ENCODE data around the gene CHAC1. TPM values are rescaled to one million over a fixed set of nuclear protein-coding genes. Genes with fewer than 3 reads are reported as not detected.

Gene CHAC1
- total RNA-seq, 1 experiment from 2014 or later, result 8.6 TPM

DNA sequence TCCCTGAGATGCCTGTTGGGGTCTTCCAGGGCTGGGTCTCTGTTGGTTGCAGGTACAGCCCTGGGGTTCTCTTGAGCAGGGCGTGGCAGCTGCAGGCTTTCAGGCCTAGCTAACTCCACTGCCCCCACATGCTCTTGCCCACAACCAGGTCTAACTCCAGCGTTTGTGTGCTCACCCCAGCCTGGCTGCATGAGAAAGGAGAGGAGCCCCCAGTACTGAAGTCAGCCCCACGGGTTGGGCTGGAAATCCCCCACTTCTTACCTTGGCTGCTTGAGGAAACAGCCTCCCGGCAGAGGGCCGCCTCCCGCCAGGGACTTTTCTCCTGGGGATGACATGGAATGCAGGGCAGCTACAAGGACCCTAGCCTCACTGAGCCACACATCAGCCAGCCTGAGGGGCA lies 40.8 kb upstream of the CHAC1 start:
- no peak overlapping the region for H3K4me2 ChIP-seq
- ChIA-PET CTCF (no interaction called here), POLR2A (ENCODE audit: unreplicated experiment) (no interaction called here)
- H3K27ac ChIP-seq, result no peak overlapping the region
- H3K36me3 ChIP-seq (ENCODE audit: low read depth), result no peaks in the 10 kb centered on the region
- H3K4me1 ChIP-seq (replicated peaks; ENCODE audit: insufficient read depth), result peaks cover 7% of the 10 kb centered on the region
- no peaks in the 10 kb centered on the region for H3K79me2 ChIP-seq (ENCODE audit: low read depth)
- H2AFZ ChIP-seq, result no peak overlapping the region
- intact Hi-C loops (cut with micrococcal nuclease; ENCODE audit: unreplicated experiment), result no loop called here
- no peak for DNase-seq
- no peaks in the 10 kb centered on the region for H3K9me3 ChIP-seq (ENCODE audit: insufficient read depth, low read depth)
- H3K4me3 ChIP-seq, result no peak overlapping the region
- no peaks in the 10 kb centered on the region for H3K9me2 ChIP-seq (ENCODE audit: insufficient read depth)
- peaks cover 5% of the 10 kb centered on the region; the same call in 1 of the 2 replicates for H3F3A ChIP-seq (ENCODE audit: insufficient read depth, low read depth)
- no peaks in the 10 kb centered on the region for H4K20me1 ChIP-seq (ENCODE audit: insufficient read depth)
- no TSS peak for BruUV-seq (replicated peaks)
- TF ChIP-seq, protein P1, sequence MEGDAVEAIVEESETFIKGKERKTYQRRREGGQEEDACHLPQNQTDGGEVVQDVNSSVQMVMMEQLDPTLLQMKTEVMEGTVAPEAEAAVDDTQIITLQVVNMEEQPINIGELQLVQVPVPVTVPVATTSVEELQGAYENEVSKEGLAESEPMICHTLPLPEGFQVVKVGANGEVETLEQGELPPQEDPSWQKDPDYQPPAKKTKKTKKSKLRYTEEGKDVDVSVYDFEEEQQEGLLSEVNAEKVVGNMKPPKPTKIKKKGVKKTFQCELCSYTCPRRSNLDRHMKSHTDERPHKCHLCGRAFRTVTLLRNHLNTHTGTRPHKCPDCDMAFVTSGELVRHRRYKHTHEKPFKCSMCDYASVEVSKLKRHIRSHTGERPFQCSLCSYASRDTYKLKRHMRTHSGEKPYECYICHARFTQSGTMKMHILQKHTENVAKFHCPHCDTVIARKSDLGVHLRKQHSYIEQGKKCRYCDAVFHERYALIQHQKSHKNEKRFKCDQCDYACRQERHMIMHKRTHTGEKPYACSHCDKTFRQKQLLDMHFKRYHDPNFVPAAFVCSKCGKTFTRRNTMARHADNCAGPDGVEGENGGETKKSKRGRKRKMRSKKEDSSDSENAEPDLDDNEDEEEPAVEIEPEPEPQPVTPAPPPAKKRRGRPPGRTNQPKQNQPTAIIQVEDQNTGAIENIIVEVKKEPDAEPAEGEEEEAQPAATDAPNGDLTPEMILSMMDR (conservative IDR thresholded peaks at IDR 0.05), result no peak
- no peak for TF ChIP-seq EZH2 (IDR thresholded peaks at IDR 0.05; ENCODE audit: low read depth)
- H3K27me3 ChIP-seq (ENCODE audit: insufficient read depth, low read depth), result no peaks in the 10 kb centered on the region

DNA sequence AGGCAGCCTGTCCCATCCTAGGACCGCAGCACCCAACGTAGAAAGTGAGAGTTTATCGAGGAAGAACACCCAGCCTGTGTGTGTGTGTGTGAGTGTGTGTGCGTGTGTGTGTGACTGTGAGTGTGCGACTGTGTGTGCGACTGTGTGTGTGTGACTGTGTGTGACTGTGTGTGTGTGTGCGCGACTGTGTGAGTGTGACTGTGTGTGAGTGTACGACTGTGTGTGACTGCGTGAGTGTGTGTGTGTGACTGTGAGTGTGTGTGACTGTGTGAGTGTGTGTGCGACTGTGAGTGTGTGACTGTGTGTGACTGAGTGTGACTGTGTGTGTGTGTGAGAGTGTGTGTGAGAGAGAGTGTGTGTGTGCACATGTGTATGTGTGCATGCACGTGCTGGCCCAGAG lies 39.3 kb upstream of the CHAC1 start:
- Histone ChIP-seq H3K79me2 (ENCODE audit: low read depth) (no peaks in the 10 kb centered on the region), H3K9me3 (ENCODE audit: insufficient read depth, low read depth) (no peaks in the 10 kb centered on the region), H3K36me3 (ENCODE audit: low read depth) (no peaks in the 10 kb centered on the region), H2AFZ (no peak overlapping the region), H3K9me2 (ENCODE audit: insufficient read depth) (no peaks in the 10 kb centered on the region), H4K20me1 (ENCODE audit: insufficient read depth) (no peaks in the 10 kb centered on the region), H3K27ac (no peak overlapping the region), H3K4me2 (no peak overlapping the region), H3F3A (ENCODE audit: insufficient read depth, low read depth) (no peaks in the 10 kb centered on the region), H3K4me1 (replicated peaks; ENCODE audit: insufficient read depth) (no peaks in the 10 kb centered on the region), H3K4me3 (no peak overlapping the region), H3K27me3 (ENCODE audit: insufficient read depth, low read depth) (no peaks in the 10 kb centered on the region)
- BruUV-seq (replicated peaks), result no TSS peak
- intact Hi-C loops (cut with micrococcal nuclease; ENCODE audit: unreplicated experiment), result no loop called here
- TF ChIP-seq, protein P1 (conservative IDR thresholded peaks at IDR 0.05), result no peak
- TF ChIP-seq EZH2 (IDR thresholded peaks at IDR 0.05; ENCODE audit: low read depth), result no peak
- POLR2A ChIA-PET (ENCODE audit: unreplicated experiment), result no interaction called here
- no peak for DNase-seq
- CTCF ChIA-PET, result no interaction called here

GRCh38 chr15:40914486-40914885 lies 38.8 kb upstream of the CHAC1 start:
- no peaks in the 10 kb centered on the region for H4K20me1 ChIP-seq (ENCODE audit: insufficient read depth)
- ChIA-PET CTCF (no interaction called here), POLR2A (ENCODE audit: unreplicated experiment) (no interaction called here)
- intact Hi-C loops (cut with micrococcal nuclease; ENCODE audit: unreplicated experiment), result no loop called here
- TF ChIP-seq, protein P1 (conservative IDR thresholded peaks at IDR 0.05), result no peak
- H3F3A ChIP-seq (ENCODE audit: insufficient read depth, low read depth), result no peaks in the 10 kb centered on the region
- no peaks in the 10 kb centered on the region for H3K79me2 ChIP-seq (ENCODE audit: low read depth)
- DNase-seq, result no peak
- H3K9me2 ChIP-seq (ENCODE audit: insufficient read depth), result no peaks in the 10 kb centered on the region
- no TSS peak for BruUV-seq (replicated peaks)
- no peaks in the 10 kb centered on the region for H3K27me3 ChIP-seq (ENCODE audit: insufficient read depth, low read depth)
- H3K4me2 ChIP-seq, result no peak overlapping the region
- H3K9me3 ChIP-seq (ENCODE audit: insufficient read depth, low read depth), result no peaks in the 10 kb centered on the region
- H3K36me3 ChIP-seq (ENCODE audit: low read depth), result no peaks in the 10 kb centered on the region
- H3K4me1 ChIP-seq (replicated peaks; ENCODE audit: insufficient read depth), result no peaks in the 10 kb centered on the region
- no peak overlapping the region for H2AFZ ChIP-seq
- no peak overlapping the region for H3K27ac ChIP-seq
- H3K4me3 ChIP-seq, result no peak overlapping the region

Measured in PC-9 (cell line).